ENCODE data around the gene CASK. TPM values are rescaled to one million over a fixed set of nuclear protein-coding genes. Genes with fewer than 3 reads are reported as not detected.
A peak's percentile ranks its signal among the peaks of the same experiment; 100 is the strongest.
"Not testable (repeated sequence)": the region's sequence is repeated elsewhere in the genome, so short reads cannot be mapped to it uniquely, and the experiment has no call there.

Gene CASK
- total RNA-seq, 2 experiments from 2014 or later = 16.6 to 20.4 TPM

- Mint-ChIP-seq H3K4me1 (peaks cover 23% of the 10 kb centered on the region), H3K27ac (peak overlapping the region; percentile 29), H3K9me3 (no peaks in the 10 kb centered on the region), H3K4me3 (no peak overlapping the region), H3K27me3 (no peaks in the 10 kb centered on the region), H3K36me3 (peaks cover 8% of the 10 kb centered on the region)
- no peak for DNase-seq
Observed at GRCh38 chrX:41522671-41523070, 400.7 kb downstream of the CASK start.

GRCh38 chrX:41522081-41522480 is 401.3 kb downstream of the CASK start:
- Mint-ChIP-seq H3K27me3 (no peaks in the 10 kb centered on the region), H3K9me3 (no peaks in the 10 kb centered on the region), H3K27ac (no peak overlapping the region), H3K4me1 (peaks cover 23% of the 10 kb centered on the region), H3K36me3 (peaks cover 8% of the 10 kb centered on the region), H3K4me3 (no peak overlapping the region)
- no peak for DNase-seq

GRCh38 chrX:41519468-41519867 is 403.9 kb downstream of the CASK start:
- Mint-ChIP-seq H3K4me3 (no peak overlapping the region), H3K4me1 (peaks cover 28% of the 10 kb centered on the region), H3K27me3 (no peaks in the 10 kb centered on the region), H3K9me3 (no peaks in the 10 kb centered on the region), H3K27ac (no peak overlapping the region), H3K36me3 (peaks cover 3% of the 10 kb centered on the region)
- no peak for DNase-seq

GRCh38 chrX:41518841-41519220 is 404.5 kb downstream of the CASK start:
- no peak for DNase-seq
- H3K27ac Mint-ChIP-seq = peak overlapping the region; percentile 66
- peaks cover 31% of the 10 kb centered on the region for H3K4me1 Mint-ChIP-seq
- H3K4me3 Mint-ChIP-seq = no peak overlapping the region
- no peaks in the 10 kb centered on the region for H3K27me3 Mint-ChIP-seq
- H3K36me3 Mint-ChIP-seq = peaks cover 3% of the 10 kb centered on the region
- no peaks in the 10 kb centered on the region for H3K9me3 Mint-ChIP-seq

- H3K36me3 Mint-ChIP-seq = peaks cover 3% of the 10 kb centered on the region
- no peaks in the 10 kb centered on the region for H3K27me3 Mint-ChIP-seq
- no peaks in the 10 kb centered on the region for H3K9me3 Mint-ChIP-seq
- H3K27ac Mint-ChIP-seq = peak overlapping the region; percentile 66
- peak; percentile 46 for DNase-seq
- no peak overlapping the region for H3K4me3 Mint-ChIP-seq
- peaks cover 32% of the 10 kb centered on the region for H3K4me1 Mint-ChIP-seq
Observed at GRCh38 chrX:41518127-41518840, 405.1 kb downstream of the CASK start.

- Mint-ChIP-seq H3K27ac (no peak overlapping the region), H3K9me3 (no peaks in the 10 kb centered on the region), H3K27me3 (no peaks in the 10 kb centered on the region), H3K4me3 (peak overlapping the region; percentile 10), H3K36me3 (no peaks in the 10 kb centered on the region), H3K4me1 (peaks cover 37% of the 10 kb centered on the region)
- no peak for DNase-seq
Observed at GRCh38 chrX:41516999-41517765, 406.2 kb downstream of the CASK start.

GRCh38 chrX:41516456-41516855 is 406.9 kb downstream of the CASK start:
- Mint-ChIP-seq H3K27me3 (no peaks in the 10 kb centered on the region), H3K36me3 (no peaks in the 10 kb centered on the region), H3K4me3 (no peak overlapping the region), H3K27ac (no peak overlapping the region), H3K9me3 (no peaks in the 10 kb centered on the region), H3K4me1 (peaks cover 38% of the 10 kb centered on the region)
- DNase-seq = no peak

GRCh38 chrX:41515376-41515775 is 408.0 kb downstream of the CASK start:
- Mint-ChIP-seq H3K27ac (no peak overlapping the region), H3K4me1 (peaks cover 38% of the 10 kb centered on the region), H3K9me3 (no peaks in the 10 kb centered on the region), H3K27me3 (no peaks in the 10 kb centered on the region), H3K36me3 (no peaks in the 10 kb centered on the region), H3K4me3 (no peak overlapping the region)
- no peak for DNase-seq

- Mint-ChIP-seq H3K36me3 (no peaks in the 10 kb centered on the region), H3K9me3 (no peaks in the 10 kb centered on the region), H3K4me3 (no peak overlapping the region), H3K4me1 (peaks cover 38% of the 10 kb centered on the region), H3K27ac (peak overlapping the region; percentile 62), H3K27me3 (no peaks in the 10 kb centered on the region)
- DNase-seq = no peak
Observed at GRCh38 chrX:41514179-41514578, 409.2 kb downstream of the CASK start.

- not testable (repeated sequence) for H3K4me3 Mint-ChIP-seq, H3K27ac Mint-ChIP-seq, H3K9me3 Mint-ChIP-seq, DNase-seq, H3K36me3 Mint-ChIP-seq, H3K27me3 Mint-ChIP-seq
- peaks cover 27% of the 10 kb centered on the region for H3K4me1 Mint-ChIP-seq
Observed at GRCh38 chrX:41512853-41513252, 410.5 kb downstream of the CASK start.

GRCh38 chrX:41512394-41512793 is 411.0 kb downstream of the CASK start:
- peak overlapping the region; percentile 42 for H3K27ac Mint-ChIP-seq
- no peaks in the 10 kb centered on the region for H3K36me3 Mint-ChIP-seq
- no peaks in the 10 kb centered on the region for H3K27me3 Mint-ChIP-seq
- H3K4me3 Mint-ChIP-seq = no peak overlapping the region
- peaks cover 23% of the 10 kb centered on the region for H3K4me1 Mint-ChIP-seq
- DNase-seq = no peak
- no peaks in the 10 kb centered on the region for H3K9me3 Mint-ChIP-seq

GRCh38 chrX:41507919-41508318 is 415.4 kb downstream of the CASK start:
- Mint-ChIP-seq H3K27me3 (no peaks in the 10 kb centered on the region), H3K4me1 (peaks cover 5% of the 10 kb centered on the region), H3K36me3 (no peaks in the 10 kb centered on the region), H3K9me3 (no peaks in the 10 kb centered on the region), H3K27ac (no peak overlapping the region), H3K4me3 (no peak overlapping the region)
- DNase-seq = no peak

GRCh38 chrX:41502004-41502403 is 421.4 kb downstream of the CASK start:
- H3K36me3 Mint-ChIP-seq = peaks cover 5% of the 10 kb centered on the region
- no peaks in the 10 kb centered on the region for H3K4me1 Mint-ChIP-seq
- H3K9me3 Mint-ChIP-seq = peaks cover 3% of the 10 kb centered on the region
- H3K4me3 Mint-ChIP-seq = no peak overlapping the region
- no peak overlapping the region for H3K27ac Mint-ChIP-seq
- H3K27me3 Mint-ChIP-seq = no peaks in the 10 kb centered on the region
- DNase-seq = no peak

- peaks cover 3% of the 10 kb centered on the region for H3K9me3 Mint-ChIP-seq
- H3K27ac Mint-ChIP-seq = no peak overlapping the region
- H3K4me3 Mint-ChIP-seq = no peak overlapping the region
- H3K27me3 Mint-ChIP-seq = no peaks in the 10 kb centered on the region
- H3K36me3 Mint-ChIP-seq = peaks cover 5% of the 10 kb centered on the region
- DNase-seq = no peak
- H3K4me1 Mint-ChIP-seq = no peaks in the 10 kb centered on the region
Observed at GRCh38 chrX:41499984-41500383, 423.4 kb downstream of the CASK start.

- Mint-ChIP-seq H3K36me3 (peaks cover 5% of the 10 kb centered on the region), H3K4me3 (no peak overlapping the region), H3K27me3 (no peaks in the 10 kb centered on the region), H3K27ac (no peak overlapping the region), H3K9me3 (peaks cover 3% of the 10 kb centered on the region), H3K4me1 (no peaks in the 10 kb centered on the region)
- no peak for DNase-seq
Observed at GRCh38 chrX:41499195-41499594, 424.2 kb downstream of the CASK start.
